Epithelial cell of esophagus (primary cell): ENCODE measurements around the gene CCL11.

Experiments
- DNase-seq: peaks from one replicate; pipeline ENCODE4 v3.0.0; 2010; ENCODE audit warnings: low read depth
- H3K4me3 ChIP-seq: 2 replicates; pipeline ENCODE4 v1.5.1; 2011; ENCODE audit warnings: mild to moderate bottlenecking, low read length, control low read depth
- TF ChIP-seq, protein P1 (sequence below): IDR thresholded peaks from 2 replicates; pipeline ENCODE4 v1.5.1; 2011; ENCODE audit warnings: low read depth, mild to moderate bottlenecking, low read length, control low read depth, inconsistent platforms; ENCODE audit not compliant: insufficient read depth; ENCODE audit errors: missing control alignments

The CCL11 gene

DNA sequence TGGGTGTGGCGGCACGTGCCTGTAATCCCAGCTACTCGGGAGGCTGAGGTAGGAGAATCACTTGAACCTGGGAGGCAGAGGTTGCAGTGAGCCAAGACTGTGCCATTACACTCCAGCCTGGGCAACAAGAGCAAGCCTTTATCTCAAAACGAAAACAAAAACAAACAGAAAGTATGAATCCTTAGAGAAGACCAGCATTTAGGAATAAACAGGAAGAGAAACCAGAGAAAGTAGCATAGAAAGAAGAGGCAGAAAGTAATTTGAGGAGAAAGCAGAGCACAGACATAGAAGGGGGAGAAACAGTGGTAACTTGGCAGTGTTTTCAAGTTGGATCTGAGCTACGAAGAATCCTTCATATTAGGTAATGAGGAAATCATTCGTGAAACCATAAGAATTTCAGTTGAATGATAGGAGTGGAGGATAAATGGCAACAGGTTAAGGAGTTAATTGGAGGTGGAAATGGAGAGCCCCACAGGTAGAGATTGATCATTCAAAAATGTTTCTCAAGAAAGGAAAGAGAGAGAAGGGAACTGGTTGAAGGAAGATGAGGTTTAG, 40.1 kb upstream of the CCL11 start:
- TF ChIP-seq, protein P1, sequence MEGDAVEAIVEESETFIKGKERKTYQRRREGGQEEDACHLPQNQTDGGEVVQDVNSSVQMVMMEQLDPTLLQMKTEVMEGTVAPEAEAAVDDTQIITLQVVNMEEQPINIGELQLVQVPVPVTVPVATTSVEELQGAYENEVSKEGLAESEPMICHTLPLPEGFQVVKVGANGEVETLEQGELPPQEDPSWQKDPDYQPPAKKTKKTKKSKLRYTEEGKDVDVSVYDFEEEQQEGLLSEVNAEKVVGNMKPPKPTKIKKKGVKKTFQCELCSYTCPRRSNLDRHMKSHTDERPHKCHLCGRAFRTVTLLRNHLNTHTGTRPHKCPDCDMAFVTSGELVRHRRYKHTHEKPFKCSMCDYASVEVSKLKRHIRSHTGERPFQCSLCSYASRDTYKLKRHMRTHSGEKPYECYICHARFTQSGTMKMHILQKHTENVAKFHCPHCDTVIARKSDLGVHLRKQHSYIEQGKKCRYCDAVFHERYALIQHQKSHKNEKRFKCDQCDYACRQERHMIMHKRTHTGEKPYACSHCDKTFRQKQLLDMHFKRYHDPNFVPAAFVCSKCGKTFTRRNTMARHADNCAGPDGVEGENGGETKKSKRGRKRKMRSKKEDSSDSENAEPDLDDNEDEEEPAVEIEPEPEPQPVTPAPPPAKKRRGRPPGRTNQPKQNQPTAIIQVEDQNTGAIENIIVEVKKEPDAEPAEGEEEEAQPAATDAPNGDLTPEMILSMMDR: no peak
- H3K4me3 ChIP-seq: no peak overlapping the region
- no peak for DNase-seq

DNA sequence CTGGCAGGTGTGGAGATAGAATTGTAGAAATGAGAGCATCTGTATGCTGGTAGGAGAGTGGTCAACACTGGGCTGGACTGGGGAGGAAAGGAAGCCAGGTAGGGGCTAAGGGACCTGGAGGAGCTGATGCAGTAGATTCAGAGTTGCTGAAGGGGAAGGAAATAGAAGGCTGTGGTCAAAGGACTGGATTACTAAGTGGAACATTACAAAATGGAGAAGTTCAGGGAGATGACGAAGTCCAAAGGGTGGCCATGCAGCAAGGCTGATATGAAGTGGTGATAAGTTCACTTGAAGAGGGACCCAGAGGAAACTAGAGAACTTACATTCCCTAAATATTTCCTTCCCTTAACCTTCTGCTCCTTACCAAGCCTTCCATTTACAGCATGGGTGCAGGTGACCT, 39.1 kb upstream of the CCL11 start:
- TF ChIP-seq, protein P1: no peak
- H3K4me3 ChIP-seq: no peak overlapping the region
- no peak for DNase-seq

DNA sequence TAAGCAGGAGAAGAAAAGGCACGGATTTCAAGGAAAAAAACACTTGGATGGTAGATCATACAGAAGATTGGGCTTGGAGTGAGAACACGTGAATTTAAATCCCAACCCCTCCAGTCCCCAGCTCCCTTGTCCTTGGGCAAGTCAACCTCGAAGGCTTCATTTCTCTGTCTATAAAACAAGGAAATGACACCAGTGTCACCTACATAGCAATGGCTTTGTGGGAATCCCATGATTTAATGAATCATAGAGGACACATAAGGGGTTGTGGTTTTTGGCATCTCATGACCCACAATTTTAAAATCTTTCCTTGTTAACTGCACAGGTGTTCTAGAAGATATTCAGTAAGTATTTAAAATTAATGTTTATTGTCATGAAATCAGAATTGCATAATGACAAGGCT, 38.7 kb upstream of the CCL11 start:
- TF ChIP-seq, protein P1: no peak
- no peak for DNase-seq
- H3K4me3 ChIP-seq: no peak overlapping the region

DNA sequence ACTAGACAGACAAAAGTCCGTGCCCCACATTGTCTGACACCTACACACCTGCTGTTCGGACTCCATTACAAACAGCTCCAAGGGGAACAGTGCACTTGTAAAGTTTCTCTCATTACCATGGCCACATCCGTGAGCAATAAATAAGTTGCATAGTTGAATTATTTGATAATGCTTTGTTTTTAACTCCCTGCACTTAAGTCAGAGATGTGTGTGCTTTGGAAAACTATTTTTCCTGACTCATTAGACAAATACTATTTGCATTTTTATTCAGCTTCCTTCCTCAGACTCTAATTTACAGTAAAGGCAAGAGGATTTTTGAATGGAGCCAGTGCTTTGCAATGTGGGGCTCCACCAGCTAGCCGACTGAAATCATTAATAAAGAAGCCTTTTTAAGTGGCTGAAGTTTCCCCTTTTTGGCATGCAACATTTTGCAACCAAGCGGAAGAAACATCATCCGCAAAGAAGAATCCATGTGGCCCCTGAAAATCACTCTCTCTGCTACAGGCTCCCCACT, 37.0 kb upstream of the CCL11 start:
- peak; percentile 7 for DNase-seq
- TF ChIP-seq, protein P1: no peak
- no peak overlapping the region for H3K4me3 ChIP-seq

DNA sequence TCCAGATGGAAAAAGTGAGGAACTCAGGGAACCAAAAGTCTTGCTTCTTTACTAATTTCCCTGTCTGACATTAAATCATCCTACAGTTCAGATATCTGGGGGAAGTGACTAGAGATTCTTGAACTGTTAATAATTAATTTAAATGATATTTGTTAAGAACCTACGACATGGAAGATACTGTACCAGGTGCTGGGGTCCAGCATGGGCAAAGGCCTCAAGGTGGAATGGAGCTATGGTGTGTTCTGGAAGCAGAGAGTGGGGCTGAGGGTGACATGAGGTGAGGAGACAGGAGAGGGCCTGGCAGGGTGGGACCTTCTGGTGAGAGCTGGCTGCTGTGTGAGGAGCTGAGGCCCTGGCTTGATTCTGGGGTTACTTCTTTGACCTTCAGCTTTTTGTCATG, 36.5 kb upstream of the CCL11 start:
- TF ChIP-seq, protein P1: no peak
- no peak overlapping the region for H3K4me3 ChIP-seq
- DNase-seq: no peak

DNA sequence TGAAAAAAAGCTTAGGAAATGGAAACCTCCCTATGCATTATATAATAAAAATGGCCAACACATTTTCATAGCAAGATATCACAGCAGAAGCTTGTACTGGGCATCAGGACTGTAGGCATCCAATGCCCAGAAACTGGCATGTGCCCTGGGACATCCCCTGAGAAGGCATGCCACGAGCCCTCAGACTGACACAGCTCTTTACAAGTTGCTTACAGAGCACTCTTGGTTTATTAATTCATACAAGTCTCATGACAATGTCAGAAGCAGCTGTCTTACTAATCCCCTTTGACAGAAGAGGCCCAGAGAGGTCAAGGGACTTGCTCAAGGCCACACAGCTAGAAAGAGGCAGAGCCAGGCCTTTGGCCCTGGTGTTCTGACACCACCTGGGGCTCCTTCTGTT, 36.1 kb upstream of the CCL11 start:
- TF ChIP-seq, protein P1: no peak
- no peak overlapping the region for H3K4me3 ChIP-seq
- DNase-seq: no peak

DNA sequence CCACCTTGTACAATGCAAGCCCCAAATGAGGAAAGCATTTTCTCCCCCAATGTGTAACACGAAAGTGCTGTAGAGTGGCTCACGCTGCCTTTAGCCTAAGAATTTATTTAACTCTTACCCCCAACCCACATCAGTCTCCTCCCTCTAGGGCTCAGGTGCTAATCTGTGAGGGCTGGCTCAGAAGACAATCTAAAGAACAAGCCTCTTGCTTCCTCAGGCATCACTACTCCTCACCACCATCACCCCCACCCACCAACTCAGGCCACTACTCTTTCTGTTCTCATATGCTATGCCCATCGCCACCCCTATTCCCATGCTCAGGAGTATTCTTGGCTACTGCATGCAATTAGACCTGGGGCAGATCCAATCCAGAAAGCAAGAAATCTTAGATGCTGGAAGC, 34.4 kb upstream of the CCL11 start:
- H3K4me3 ChIP-seq: no peak overlapping the region
- TF ChIP-seq, protein P1: no peak
- no peak for DNase-seq
